ENCODE data around the gene FSCN2.

GRCh38 chr17:81564778-81565177 lies 36.6 kb downstream of the FSCN2 start:
- no peak for TF ChIP-seq POLR2A (IDR thresholded peaks at IDR 0.05)
- TF ChIP-seq, protein P1, sequence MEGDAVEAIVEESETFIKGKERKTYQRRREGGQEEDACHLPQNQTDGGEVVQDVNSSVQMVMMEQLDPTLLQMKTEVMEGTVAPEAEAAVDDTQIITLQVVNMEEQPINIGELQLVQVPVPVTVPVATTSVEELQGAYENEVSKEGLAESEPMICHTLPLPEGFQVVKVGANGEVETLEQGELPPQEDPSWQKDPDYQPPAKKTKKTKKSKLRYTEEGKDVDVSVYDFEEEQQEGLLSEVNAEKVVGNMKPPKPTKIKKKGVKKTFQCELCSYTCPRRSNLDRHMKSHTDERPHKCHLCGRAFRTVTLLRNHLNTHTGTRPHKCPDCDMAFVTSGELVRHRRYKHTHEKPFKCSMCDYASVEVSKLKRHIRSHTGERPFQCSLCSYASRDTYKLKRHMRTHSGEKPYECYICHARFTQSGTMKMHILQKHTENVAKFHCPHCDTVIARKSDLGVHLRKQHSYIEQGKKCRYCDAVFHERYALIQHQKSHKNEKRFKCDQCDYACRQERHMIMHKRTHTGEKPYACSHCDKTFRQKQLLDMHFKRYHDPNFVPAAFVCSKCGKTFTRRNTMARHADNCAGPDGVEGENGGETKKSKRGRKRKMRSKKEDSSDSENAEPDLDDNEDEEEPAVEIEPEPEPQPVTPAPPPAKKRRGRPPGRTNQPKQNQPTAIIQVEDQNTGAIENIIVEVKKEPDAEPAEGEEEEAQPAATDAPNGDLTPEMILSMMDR (IDR thresholded peaks at IDR 0.05) = no peak
- TF ChIP-seq POLR2AphosphoS5 (IDR thresholded peaks at IDR 0.05) = no peak
